Measurements from ENCODE around the gene HAUS7.

Gene HAUS7

GRCh38 chrX:153423652-153424051 is 46.7 kb downstream of the HAUS7 start:
- Histone ChIP-seq H3K4me3 (no peak overlapping the region), H3K9ac (ENCODE audit: insufficient read length) (no peak overlapping the region), H3K9me3 (ENCODE audit: low read depth, low read length) (no peaks in the 10 kb centered on the region), H3K36me3 (ENCODE audit: insufficient read depth, low read length) (peaks cover 3% of the 10 kb centered on the region; the same call in 1 of the 2 replicates), H3K27ac (peak overlapping the region; percentile 83)
- DNase-seq (ENCODE audit: low read depth, low spot score): no peak
- no peak for TF ChIP-seq FOXP2 (optimal IDR thresholded peaks at IDR 0.05; ENCODE audit: control extremely low read depth, extremely low read length, insufficient read depth)
- no peak for TF ChIP-seq POLR2AphosphoS5 (IDR thresholded peaks at IDR 0.05; ENCODE audit: borderline replicate concordance, low read depth, low read length)
- TF ChIP-seq EZH2 (IDR thresholded peaks at IDR 0.05): no peak

- Histone ChIP-seq H3K9ac (ENCODE audit: insufficient read length) (no peak overlapping the region), H3K4me3 (no peak overlapping the region), H3K36me3 (ENCODE audit: insufficient read depth, low read length) (peaks cover 3% of the 10 kb centered on the region; the same call in 1 of the 2 replicates), H3K9me3 (ENCODE audit: low read depth, low read length) (no peaks in the 10 kb centered on the region), H3K27ac (no peak overlapping the region)
- TF ChIP-seq EZH2 (IDR thresholded peaks at IDR 0.05): no peak
- TF ChIP-seq FOXP2 (optimal IDR thresholded peaks at IDR 0.05; ENCODE audit: control extremely low read depth, extremely low read length, insufficient read depth): no peak
- no peak for TF ChIP-seq POLR2AphosphoS5 (IDR thresholded peaks at IDR 0.05; ENCODE audit: borderline replicate concordance, low read depth, low read length)
- no peak for DNase-seq (ENCODE audit: low read depth, low spot score)
Observed at GRCh38 chrX:153421856-153422255, 48.5 kb downstream of the HAUS7 start.

GRCh38 chrX:153420851-153421599 is 49.4 kb downstream of the HAUS7 start:
- Histone ChIP-seq H3K9ac (ENCODE audit: insufficient read length) (no peak overlapping the region), H3K4me3 (no peak overlapping the region), H3K9me3 (ENCODE audit: low read depth, low read length) (no peaks in the 10 kb centered on the region), H3K27ac (no peak overlapping the region), H3K36me3 (ENCODE audit: insufficient read depth, low read length) (peaks cover 3% of the 10 kb centered on the region; the same call in 1 of the 2 replicates)
- DNase-seq (ENCODE audit: low read depth, low spot score): no peak
- TF ChIP-seq EZH2 (IDR thresholded peaks at IDR 0.05) (no peak), FOXP2 (optimal IDR thresholded peaks at IDR 0.05; ENCODE audit: control extremely low read depth, extremely low read length, insufficient read depth) (no peak), POLR2AphosphoS5 (IDR thresholded peaks at IDR 0.05; ENCODE audit: borderline replicate concordance, low read depth, low read length) (no peak)

- Histone ChIP-seq H3K9me3 (ENCODE audit: low read depth, low read length) (no peaks in the 10 kb centered on the region), H3K36me3 (ENCODE audit: insufficient read depth, low read length) (peaks cover 3% of the 10 kb centered on the region; the same call in 1 of the 2 replicates), H3K9ac (ENCODE audit: insufficient read length) (no peak overlapping the region), H3K4me3 (no peak overlapping the region), H3K27ac (no peak overlapping the region)
- TF ChIP-seq POLR2AphosphoS5 (IDR thresholded peaks at IDR 0.05; ENCODE audit: borderline replicate concordance, low read depth, low read length): no peak
- no peak for TF ChIP-seq EZH2 (IDR thresholded peaks at IDR 0.05)
- TF ChIP-seq FOXP2 (optimal IDR thresholded peaks at IDR 0.05; ENCODE audit: control extremely low read depth, extremely low read length, insufficient read depth): no peak
- DNase-seq (ENCODE audit: low read depth, low spot score): no peak
Observed at GRCh38 chrX:153417637-153418036, 52.7 kb downstream of the HAUS7 start.

GRCh38 chrX:153416781-153417450 is 53.5 kb downstream of the HAUS7 start:
- DNase-seq (ENCODE audit: low read depth, low spot score): no peak
- TF ChIP-seq EZH2 (IDR thresholded peaks at IDR 0.05): no peak
- TF ChIP-seq FOXP2 (optimal IDR thresholded peaks at IDR 0.05; ENCODE audit: control extremely low read depth, extremely low read length, insufficient read depth): no peak
- TF ChIP-seq POLR2AphosphoS5 (IDR thresholded peaks at IDR 0.05; ENCODE audit: borderline replicate concordance, low read depth, low read length): no peak
- H3K9ac ChIP-seq (ENCODE audit: insufficient read length): no peak overlapping the region

GRCh38 chrX:153414856-153415510 is 55.4 kb downstream of the HAUS7 start:
- Histone ChIP-seq H3K36me3 (ENCODE audit: insufficient read depth, low read length) (peaks cover 3% of the 10 kb centered on the region; the same call in 1 of the 2 replicates), H3K4me3 (no peak overlapping the region), H3K9me3 (ENCODE audit: low read depth, low read length) (no peaks in the 10 kb centered on the region), H3K27ac (no peak overlapping the region), H3K9ac (ENCODE audit: insufficient read length) (no peak overlapping the region)
- no peak for TF ChIP-seq FOXP2 (optimal IDR thresholded peaks at IDR 0.05; ENCODE audit: control extremely low read depth, extremely low read length, insufficient read depth)
- no peak for TF ChIP-seq EZH2 (IDR thresholded peaks at IDR 0.05)
- TF ChIP-seq POLR2AphosphoS5 (IDR thresholded peaks at IDR 0.05; ENCODE audit: borderline replicate concordance, low read depth, low read length): no peak
- no peak for DNase-seq (ENCODE audit: low read depth, low spot score)

More at GRCh38 chrX:153416781-153417450, 53.5 kb downstream of the HAUS7 start:
- H3K9me3 ChIP-seq (ENCODE audit: low read depth, low read length): no peaks in the 10 kb centered on the region
- H3K36me3 ChIP-seq (ENCODE audit: insufficient read depth, low read length): peaks cover 3% of the 10 kb centered on the region; the same call in 1 of the 2 replicates
- no peak overlapping the region for H3K4me3 ChIP-seq
- no peak overlapping the region for H3K27ac ChIP-seq

GRCh38 chrX:153413731-153414130 is 56.6 kb downstream of the HAUS7 start:
- H3K9me3 ChIP-seq (ENCODE audit: low read depth, low read length): no peaks in the 10 kb centered on the region

More at GRCh38 chrX:153413731-153414130, 56.6 kb downstream of the HAUS7 start:
- TF ChIP-seq POLR2AphosphoS5 (IDR thresholded peaks at IDR 0.05; ENCODE audit: borderline replicate concordance, low read depth, low read length) (no peak), EZH2 (IDR thresholded peaks at IDR 0.05) (no peak), FOXP2 (optimal IDR thresholded peaks at IDR 0.05; ENCODE audit: control extremely low read depth, extremely low read length, insufficient read depth) (no peak)
- DNase-seq (ENCODE audit: low read depth, low spot score): no peak
- Histone ChIP-seq H3K4me3 (no peak overlapping the region), H3K27ac (no peak overlapping the region), H3K36me3 (ENCODE audit: insufficient read depth, low read length) (peaks cover 1% of the 10 kb centered on the region; the same call in 1 of the 2 replicates), H3K9ac (ENCODE audit: insufficient read length) (no peak overlapping the region)

Measured in SK-N-MC (cell line).